Sigmoid colon (tissue), 3 donors: ENCODE data around the gene GABRR2.

Source experiments
- CTCF ChIP-seq, 4 experiments: fragments of 450-650 bp in 3 of 4; fragments of 200-600 bp in 1 of 4; IDR thresholded peaks; one replicate each; pipeline ENCODE4 v1.5.1; 2016 to 2019; ENCODE audit warnings: antibody characterized with exemption in 4 of 4, mild to moderate bottlenecking in 3 of 4, moderate library complexity in 2 of 4
- POLR2A ChIP-seq, 2 donors: fragments of 450-650 bp; IDR thresholded peaks; one replicate each; pipeline ENCODE4 v1.6.1; 2016; ENCODE audit warnings: antibody characterized with exemption in 2 of 2, mild to moderate bottlenecking in 2 of 2, moderate library complexity in 2 of 2

- TF ChIP-seq POLR2A (IDR thresholded peaks at IDR 0.05) (no peak), CTCF (IDR thresholded peaks at IDR 0.05) (no peak)
Observed at GRCh38 chr6:89237158-89237557, 77.9 kb downstream of the GABRR2 start.
